Tibial nerve (tissue), 4 donors: ENCODE measurements around the gene FOXRED1. TPM values are rescaled to one million over a fixed set of nuclear protein-coding genes. Genes with fewer than 3 reads are reported as not detected.

Experiments used
- DNase-seq, 2 donors: peaks; one replicate each; pipeline ENCODE4 v3.0.0-alpha.2; 2019; ENCODE audit warnings: low spot score in 2 of 2
- H3K27ac ChIP-seq, 4 donors: fragments of 200-600 bp; sonication (generic) in 3 of 4; one replicate each; pipeline ENCODE4 v1.5.1; 2017 to 2019; ENCODE audit warnings: mild to moderate bottlenecking in 1 of 4
- H3K27me3 ChIP-seq, 2 donors: fragments of 200-600 bp; sonication (generic) in 1 of 2; one replicate each; pipeline versions ENCODE4 v1.5.1 to v1.6.0; 2017 to 2019
- H3K36me3 ChIP-seq, 3 donors: fragments of 200-600 bp; sonication (generic); one replicate each; pipeline ENCODE4 v1.5.1; 2018 to 2019
- H3K4me1 ChIP-seq, 4 donors: fragments of 200-600 bp; sonication (generic) in 3 of 4; one replicate each; pipeline ENCODE4 v1.5.1; 2017 to 2019
- H3K4me3 ChIP-seq, 4 donors: fragments of 200-600 bp; sonication (generic) in 3 of 4; one replicate each; pipeline ENCODE4 v1.5.1; 2017 to 2019; ENCODE audit warnings: mild to moderate bottlenecking in 1 of 4, moderate library complexity in 1 of 4
- H3K9me3 ChIP-seq, 4 donors: fragments of 200-600 bp; sonication (generic) in 3 of 4; one replicate each; pipeline ENCODE4 v1.5.1; 2017 to 2019
- EP300 ChIP-seq, 2 donors: sonication (generic); formaldehyde crosslinking; IDR thresholded peaks; one replicate each; pipeline ENCODE4 v1.6.1; 2017; ENCODE audit warnings: antibody characterized with exemption in 2 of 2, mild to moderate bottlenecking in 1 of 2
- POLR2A ChIP-seq, 2 donors: fragments of 450-650 bp; IDR thresholded peaks; one replicate each; pipeline ENCODE4 v1.6.1; 2017; ENCODE audit warnings: antibody characterized with exemption in 2 of 2, mild to moderate bottlenecking in 2 of 2, moderate library complexity in 2 of 2
- WGBS, 2 donors: methylation state at CpG; one replicate each; pipeline ENCODE4 v1.1.5; 2018; 5-methylcytosine and 5-hydroxymethylcytosine counted together
- small RNA-seq: library from RNA; depleted of rRNA; stranded (forward); fragments of <200 nt; gene quantifications from one replicate; pipeline ENCODE3, GENCODE V24; 2016
- total RNA-seq, 4 donors: library from RNA; depleted of rRNA; stranded (reverse); fragments of >200 nt; gene quantifications; one replicate each; pipeline ENCODE4 v1.1.0, GENCODE V29; 2016
- TF ChIP-seq, protein P1 (sequence below), 5 experiments: fragments of 200-600 bp in 3 of 5; fragments of 450-650 bp in 2 of 5; sonication (generic) in 3 of 5; IDR thresholded peaks; one replicate each; pipeline ENCODE4 v1.5.1; 2016 to 2019; ENCODE audit warnings: antibody characterized with exemption in 5 of 5, mild to moderate bottlenecking in 3 of 5, moderate library complexity in 2 of 5

Gene FOXRED1
- total RNA-seq, 4 donors from 2014 or later, result 17.9 to 29.5 (median 20.4) TPM

DNA sequence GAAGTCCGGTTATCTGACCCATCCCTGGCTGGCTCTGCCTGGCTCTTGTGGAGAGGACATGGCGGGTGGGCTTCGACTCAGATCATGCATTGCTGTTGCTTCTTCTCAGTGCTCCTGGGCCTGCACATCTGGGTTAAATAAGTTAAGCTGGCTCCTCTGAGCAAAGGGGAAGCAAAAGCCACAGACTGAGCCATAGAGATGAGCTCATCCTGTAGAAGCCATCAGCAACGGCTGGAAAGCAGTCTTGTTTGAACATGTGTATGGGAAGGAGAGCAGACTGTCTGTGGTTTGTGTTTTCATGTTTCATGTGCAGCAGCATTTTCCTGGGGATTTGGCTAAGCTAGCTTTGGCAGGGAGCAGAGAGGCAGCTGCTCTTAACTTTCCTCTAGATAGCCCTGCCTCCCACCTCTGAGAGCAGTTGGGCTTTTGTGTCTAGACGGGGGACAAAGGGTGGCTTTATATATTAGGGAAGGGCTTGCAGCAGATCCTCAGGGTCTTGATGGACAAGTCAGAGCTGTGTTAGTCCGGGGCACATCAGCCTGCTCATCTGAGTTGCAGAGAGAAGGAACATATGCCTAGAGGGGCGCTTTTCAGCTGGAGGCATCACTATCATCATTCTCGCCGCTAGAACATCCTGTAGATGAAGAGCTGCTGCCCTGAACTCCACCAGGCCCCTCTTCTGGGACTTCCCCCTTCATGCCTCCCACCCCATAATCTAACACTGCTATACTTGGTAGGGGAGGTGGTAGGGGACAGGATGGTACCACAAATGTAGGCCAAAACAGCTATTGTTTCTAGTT, 49.8 kb downstream of the FOXRED1 start:
- H3K9me3 ChIP-seq, result no peaks in the 10 kb centered on the region
- H3K27ac ChIP-seq, result peak overlapping the region; percentile 64 to 96 (median 79)
- peaks cover 0 to 13% (median 0%) of the 10 kb centered on the region in 3 donors for H3K36me3 ChIP-seq
- no peaks in the 10 kb centered on the region for H3K27me3 ChIP-seq
- 31 to 40% methylated on average over 6 to 9 of the region's 9 CpGs for WGBS, 2 donors
- DNase-seq, result peak in 1 of 2 donors; percentile 61
- TF ChIP-seq POLR2A (IDR thresholded peaks at IDR 0.05) (no peak), EP300 (IDR thresholded peaks at IDR 0.05) (no peak)
- TF ChIP-seq, protein P1, sequence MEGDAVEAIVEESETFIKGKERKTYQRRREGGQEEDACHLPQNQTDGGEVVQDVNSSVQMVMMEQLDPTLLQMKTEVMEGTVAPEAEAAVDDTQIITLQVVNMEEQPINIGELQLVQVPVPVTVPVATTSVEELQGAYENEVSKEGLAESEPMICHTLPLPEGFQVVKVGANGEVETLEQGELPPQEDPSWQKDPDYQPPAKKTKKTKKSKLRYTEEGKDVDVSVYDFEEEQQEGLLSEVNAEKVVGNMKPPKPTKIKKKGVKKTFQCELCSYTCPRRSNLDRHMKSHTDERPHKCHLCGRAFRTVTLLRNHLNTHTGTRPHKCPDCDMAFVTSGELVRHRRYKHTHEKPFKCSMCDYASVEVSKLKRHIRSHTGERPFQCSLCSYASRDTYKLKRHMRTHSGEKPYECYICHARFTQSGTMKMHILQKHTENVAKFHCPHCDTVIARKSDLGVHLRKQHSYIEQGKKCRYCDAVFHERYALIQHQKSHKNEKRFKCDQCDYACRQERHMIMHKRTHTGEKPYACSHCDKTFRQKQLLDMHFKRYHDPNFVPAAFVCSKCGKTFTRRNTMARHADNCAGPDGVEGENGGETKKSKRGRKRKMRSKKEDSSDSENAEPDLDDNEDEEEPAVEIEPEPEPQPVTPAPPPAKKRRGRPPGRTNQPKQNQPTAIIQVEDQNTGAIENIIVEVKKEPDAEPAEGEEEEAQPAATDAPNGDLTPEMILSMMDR (IDR thresholded peaks at IDR 0.05), result no peak
- H3K4me3 ChIP-seq, result peak overlapping the region in 2 of 4 donors; percentile 8 to 25
- H3K4me1 ChIP-seq, result peaks cover 0 to 34% (median 21%) of the 10 kb centered on the region in 4 donors

DNA sequence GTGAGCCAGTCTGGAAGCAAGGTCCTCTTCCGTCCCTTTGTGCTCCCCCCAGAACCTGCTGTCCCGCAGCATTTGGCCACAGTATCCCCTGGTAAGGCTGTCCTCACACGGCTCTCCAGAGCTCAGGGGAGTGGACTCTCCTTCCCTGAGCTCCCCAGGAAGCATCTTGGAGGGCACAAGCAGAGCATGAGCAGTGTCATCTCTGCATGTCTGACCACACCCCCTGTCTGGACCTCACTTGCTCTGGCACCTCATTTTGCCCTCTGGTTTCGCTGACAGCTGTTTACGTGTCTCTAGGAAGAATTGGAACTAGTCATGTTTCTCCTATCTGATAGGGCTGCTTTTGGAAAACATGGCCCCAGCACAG, 50.4 kb downstream of the FOXRED1 start:
- no peak overlapping the region for H3K4me3 ChIP-seq
- H3K27me3 ChIP-seq, result no peaks in the 10 kb centered on the region
- peak overlapping the region; percentile 64 to 96 (median 79) for H3K27ac ChIP-seq
- no peaks in the 10 kb centered on the region for H3K9me3 ChIP-seq
- H3K36me3 ChIP-seq, result peaks cover 0 to 11% (median 0%) of the 10 kb centered on the region in 3 donors
- DNase-seq, result no peak
- no peak for TF ChIP-seq EP300 (IDR thresholded peaks at IDR 0.05)
- no peak for TF ChIP-seq POLR2A (IDR thresholded peaks at IDR 0.05)
- TF ChIP-seq, protein P1 (IDR thresholded peaks at IDR 0.05), result no peak
- WGBS, 2 donors, result 66 to 71% methylated on average over 5 of the region's 5 CpGs
- peaks cover 0 to 34% (median 21%) of the 10 kb centered on the region in 4 donors for H3K4me1 ChIP-seq

DNA sequence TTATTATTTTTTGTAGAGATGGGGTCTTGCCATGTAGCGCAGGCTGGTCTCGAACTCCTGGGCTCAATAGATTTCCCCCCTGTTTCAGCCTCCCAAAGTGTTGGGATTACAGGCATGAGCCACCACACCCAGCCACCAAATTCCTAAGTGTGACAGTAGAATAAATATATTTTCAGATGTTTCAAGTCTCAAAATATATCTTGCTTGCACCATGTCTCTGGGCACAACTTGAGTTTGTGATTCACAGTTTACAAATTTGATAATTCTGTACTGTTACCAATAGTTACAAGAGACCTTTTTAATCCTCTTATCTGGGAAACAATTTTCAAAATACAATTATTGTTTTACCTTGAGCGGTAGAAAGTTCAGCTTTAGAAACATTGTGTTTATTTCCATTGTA, 54.0 kb downstream of the FOXRED1 start:
- H3K4me3 ChIP-seq, result no peak overlapping the region
- DNase-seq, result no peak
- WGBS, 2 donors, result 94 to 97% methylated on average over 3 of the region's 3 CpGs
- no peaks in the 10 kb centered on the region for H3K9me3 ChIP-seq
- TF ChIP-seq, protein P1 (IDR thresholded peaks at IDR 0.05), result no peak
- TF ChIP-seq POLR2A (IDR thresholded peaks at IDR 0.05) (no peak), EP300 (IDR thresholded peaks at IDR 0.05) (no peak)
- H3K27me3 ChIP-seq, result no peaks in the 10 kb centered on the region
- H3K4me1 ChIP-seq, result peaks cover 0 to 31% (median 14%) of the 10 kb centered on the region in 4 donors
- peaks cover 0 to 7% (median 0%) of the 10 kb centered on the region in 3 donors for H3K36me3 ChIP-seq
- no peak overlapping the region for H3K27ac ChIP-seq

DNA sequence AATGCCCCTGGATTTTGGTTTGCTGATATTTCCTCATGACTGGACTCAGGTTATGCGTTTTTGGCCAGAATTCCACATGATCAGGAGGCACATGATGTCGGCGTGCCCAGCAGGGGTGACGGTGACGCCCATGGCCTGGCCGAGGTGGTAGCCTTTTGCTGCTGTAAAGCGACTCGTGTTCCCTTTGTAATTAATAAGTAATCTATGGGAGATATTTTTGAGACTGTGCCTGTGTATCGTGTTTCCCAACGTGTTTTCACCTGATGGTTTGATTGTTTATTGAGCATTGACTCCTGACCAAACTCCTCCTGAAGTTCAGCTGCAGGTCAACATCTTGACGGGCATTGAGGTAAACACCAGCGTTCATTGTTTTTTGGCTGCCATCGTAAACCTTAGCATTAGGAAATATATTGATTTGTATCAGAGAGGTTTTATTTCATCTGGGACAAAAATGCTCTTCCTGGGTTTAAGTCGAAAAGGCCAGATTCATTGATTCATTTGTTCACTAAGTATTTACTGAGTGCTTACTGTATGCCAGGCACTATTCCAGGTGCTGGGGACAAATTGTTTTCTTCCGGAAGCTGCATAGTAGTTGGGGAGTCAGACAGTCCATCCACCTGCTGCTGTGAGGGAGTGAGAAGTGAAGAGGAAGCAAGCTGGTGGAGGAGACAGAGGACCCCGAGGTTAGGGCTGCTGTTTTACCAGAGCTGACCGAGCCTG, 58.5 kb downstream of the FOXRED1 start:
- TF ChIP-seq, protein P1 (IDR thresholded peaks at IDR 0.05), result no peak
- Histone ChIP-seq H3K27me3 (no peaks in the 10 kb centered on the region), H3K4me3 (no peak overlapping the region), H3K9me3 (no peaks in the 10 kb centered on the region), H3K36me3 (peaks cover 0 to 22% (median 0%) of the 10 kb centered on the region in 3 donors), H3K27ac (peak overlapping the region in 1 of 4 donors; percentile 66), H3K4me1 (peaks cover 0 to 46% (median 9%) of the 10 kb centered on the region in 4 donors)
- no peak for DNase-seq
- WGBS, 2 donors, result 79 to 84% methylated on average over 17 of the region's 17 CpGs

Small RNAs within 50 kb of the gene (small RNA-seq; reads per million reads assigned to genes)
- not detected for gene RN7SL351P

Other genes starting within 250 kb of the FOXRED1 start
- 10 to 100 TPM; 14.4 to 25.9 (median 15.3) TPM for gene CDON, start 206.3 kb upstream of the FOXRED1 start, total RNA-seq
- gene RPUSD4, start 57.5 kb upstream of the FOXRED1 start, total RNA-seq, result 10 to 100 TPM; 18.3 to 29.6 (median 23.3) TPM
- 10 to 100 TPM; 11.4 to 14.2 (median 11.6) TPM for gene FAM118B, start 57.4 kb upstream of the FOXRED1 start, total RNA-seq
- 10 to 100 TPM; 64.9 to 90.0 (median 80.4) TPM for gene SRPRA, start 259 bp upstream of the FOXRED1 start, total RNA-seq
- gene TIRAP, start 13.9 kb downstream of the FOXRED1 start, total RNA-seq, result 10 to 100 TPM; 13.8 to 16.3 (median 14.6) TPM
- gene DCPS, start 34.9 kb downstream of the FOXRED1 start, total RNA-seq, result 10 to 100 TPM in 2 of 4 donors, 1 to 10 TPM in 2; 7.1 to 16.4 (median 11.9) TPM
- gene ST3GAL4, start 86.5 kb downstream of the FOXRED1 start, total RNA-seq, result 100 to 1,000 TPM in 2 of 4 donors, 10 to 100 TPM in 2; 68.1 to 162 (median 122) TPM